HK-2 (cell line): ENCODE results near the gene WDR81.
"Not testable (repeated sequence)": the region's sequence is repeated elsewhere in the genome, so short reads cannot be mapped to it uniquely, and the experiment has no call there.

Source experiments
- DNase-seq: peaks from one replicate; pipeline ENCODE4 v3.0.0-alpha.2; 2018; ENCODE audit not compliant: unreplicated experiment

WDR81 gene

GRCh38 chr17:1753767-1754429, 29.4 kb downstream of the WDR81 start:
- DNase-seq: no peak

- DNase-seq: no peak
Measured at GRCh38 chr17:1754430-1755112, 30.1 kb downstream of the WDR81 start.

GRCh38 chr17:1755252-1755826, 30.8 kb downstream of the WDR81 start:
- DNase-seq: no peak

- DNase-seq: no peak
Measured at GRCh38 chr17:1755827-1756262, 31.3 kb downstream of the WDR81 start.

GRCh38 chr17:1758807-1759206, 34.3 kb downstream of the WDR81 start:
- DNase-seq: no peak

GRCh38 chr17:1759529-1759928, 35.0 kb downstream of the WDR81 start:
- DNase-seq: no peak

- no peak for DNase-seq
Measured at GRCh38 chr17:1762233-1762900, 37.9 kb downstream of the WDR81 start.

- DNase-seq: no peak
Measured at GRCh38 chr17:1762901-1763898, 38.7 kb downstream of the WDR81 start.

GRCh38 chr17:1764284-1764683, 39.8 kb downstream of the WDR81 start:
- DNase-seq: no peak

- DNase-seq: not testable (repeated sequence)
Measured at GRCh38 chr17:1764705-1765104, 40.2 kb downstream of the WDR81 start.

- DNase-seq: no peak
Measured at GRCh38 chr17:1765576-1765975, 41.1 kb downstream of the WDR81 start.

- DNase-seq: no peak
Measured at GRCh38 chr17:1766382-1767135, 42.1 kb downstream of the WDR81 start.

- DNase-seq: no peak
Measured at GRCh38 chr17:1767358-1767757, 42.9 kb downstream of the WDR81 start.

GRCh38 chr17:1769822-1770477, 45.4 kb downstream of the WDR81 start:
- DNase-seq: no peak

- not testable (repeated sequence) for DNase-seq
Measured at GRCh38 chr17:1773000-1773695, 48.6 kb downstream of the WDR81 start.

- DNase-seq: no peak
Measured at GRCh38 chr17:1773696-1774181, 49.2 kb downstream of the WDR81 start.

GRCh38 chr17:1774390-1775176, 50.1 kb downstream of the WDR81 start:
- no peak for DNase-seq

GRCh38 chr17:1776328-1776727, 51.8 kb downstream of the WDR81 start:
- no peak for DNase-seq
